Activated effector memory CD4-positive, alpha-beta T cell treated with Interleukin-2 at 50 U/mL for 16 hours (primary cell): ENCODE data around the gene S100A7A.

Experiments used
- DNase-seq: peaks from one replicate; pipeline ENCODE4 v3.0.0-alpha.2; 2020

S100A7A gene

GRCh38 chr1:153415850-153416570, at the start of gene S100A7A:
S100A7A (plus strand) TSS chr1:153416520; CDS start chr1:153418083, 1,563 bp downstream.
- DNase-seq, result no peak

- DNase-seq, result no peak
Observed at GRCh38 chr1:153367090-153367489, 49.2 kb upstream of the S100A7A start.

GRCh38 chr1:153368495-153368894, 47.8 kb upstream of the S100A7A start:
- no peak for DNase-seq

GRCh38 chr1:153370146-153370545, 46.2 kb upstream of the S100A7A start:
- no peak for DNase-seq

- DNase-seq, result no peak
Observed at GRCh38 chr1:153371231-153371630, 45.1 kb upstream of the S100A7A start.

- no peak for DNase-seq
Observed at GRCh38 chr1:153372571-153372970, 43.7 kb upstream of the S100A7A start.

- no peak for DNase-seq
Observed at GRCh38 chr1:153374071-153374470, 42.2 kb upstream of the S100A7A start.

- no peak for DNase-seq
Observed at GRCh38 chr1:153375511-153375910, 40.8 kb upstream of the S100A7A start, which contains the start of gene S100A12. S100A12 (minus strand) TSS chr1:153375621; CDS start chr1:153374592, 1,029 bp downstream.

GRCh38 chr1:153379591-153379990, 36.7 kb upstream of the S100A7A start:
- no peak for DNase-seq

GRCh38 chr1:153380711-153381110, 35.6 kb upstream of the S100A7A start:
- no peak for DNase-seq

GRCh38 chr1:153384958-153385580, 31.3 kb upstream of the S100A7A start:
- DNase-seq, result no peak

GRCh38 chr1:153386500-153386901, 29.8 kb upstream of the S100A7A start:
- DNase-seq, result no peak

- no peak for DNase-seq
Observed at GRCh38 chr1:153387001-153387400, 29.3 kb upstream of the S100A7A start.

- DNase-seq, result no peak
Observed at GRCh38 chr1:153387785-153388184, 28.5 kb upstream of the S100A7A start.

- no peak for DNase-seq
Observed at GRCh38 chr1:153389401-153389800, 26.9 kb upstream of the S100A7A start.

GRCh38 chr1:153389973-153390879, 26.1 kb upstream of the S100A7A start:
- DNase-seq, result no peak

- DNase-seq, result no peak
Observed at GRCh38 chr1:153390938-153391710, 25.2 kb upstream of the S100A7A start, which contains the start of gene S100A8. S100A8 (minus strand) TSS chr1:153391073; CDS start chr1:153390535, 538 bp downstream.

GRCh38 chr1:153392258-153392657, 24.1 kb upstream of the S100A7A start:
- no peak for DNase-seq

GRCh38 chr1:153392822-153393221, 23.5 kb upstream of the S100A7A start:
- DNase-seq, result no peak

GRCh38 chr1:153393926-153394325, 22.4 kb upstream of the S100A7A start:
- no peak for DNase-seq

GRCh38 chr1:153394391-153394790, 21.9 kb upstream of the S100A7A start:
- no peak for DNase-seq

GRCh38 chr1:153395136-153395685, 21.1 kb upstream of the S100A7A start:
- no peak for DNase-seq
